Stimulated activated CD4-positive, alpha-beta T cell treated with anti-CD3 and anti-CD28 coated beads, Interleukin-12 subunit alpha, Interleukin-12 subunit beta, amount 100 ng/mL, for 48 hours (primary cell): ENCODE data around the gene FLACC1.
A peak's percentile ranks its signal among the peaks of the same experiment; 100 is the strongest.
"Not testable (repeated sequence)": the region's sequence is repeated elsewhere in the genome, so short reads cannot be mapped to it uniquely, and the experiment has no call there.

Experiments
- DNase-seq, 3 donors: peaks; one replicate each; pipeline ENCODE4 v3.0.0-alpha.2; 2020; ENCODE audit warnings: low read depth in 2 of 3, low spot score in 1 of 3

Gene FLACC1, protein sequence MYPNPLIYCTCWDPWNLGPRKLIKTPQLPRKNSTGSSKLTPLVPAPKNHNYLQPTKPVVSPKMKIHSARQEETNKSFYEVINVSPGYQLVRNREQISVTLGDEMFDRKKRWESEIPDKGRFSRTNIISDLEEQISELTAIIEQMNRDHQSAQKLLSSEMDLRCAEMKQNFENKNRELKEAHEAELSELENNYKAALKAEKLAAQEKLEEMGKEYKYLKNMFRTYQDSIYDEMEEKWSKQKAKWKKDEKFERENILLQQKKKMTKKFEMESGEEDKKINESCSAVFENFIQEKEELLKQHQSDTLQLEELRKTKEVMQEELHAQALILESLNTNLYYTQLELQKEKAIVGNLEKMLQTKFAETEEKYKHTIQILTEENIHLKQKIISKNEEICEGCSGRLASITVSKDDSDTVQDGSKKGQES

DNA sequence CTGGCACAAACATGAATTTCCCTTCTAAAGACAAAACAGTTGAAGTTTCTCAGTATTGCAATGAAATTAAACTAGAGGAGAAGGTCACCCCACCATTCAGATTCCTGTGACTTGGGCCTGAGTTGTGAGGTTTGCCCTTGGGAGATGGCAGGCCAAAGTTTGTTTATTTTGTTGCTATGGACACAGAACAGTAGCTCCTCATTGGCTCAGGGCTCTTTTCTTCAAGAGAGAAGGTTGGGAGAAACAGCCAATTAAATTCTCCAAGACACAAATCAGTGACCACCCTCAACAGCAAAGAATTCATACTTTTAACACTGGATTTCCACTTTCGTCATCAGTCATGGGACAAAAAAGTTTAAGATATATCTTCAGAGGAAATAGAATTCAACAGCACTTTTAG is at the start of gene FLACC1:
Gene FLACC1 (minus strand): TSS at position 125 of the 400 bp plus-strand sequence. CDS start 5,941 bp downstream, outside the sequence.
- DNase-seq: no peak

DNA sequence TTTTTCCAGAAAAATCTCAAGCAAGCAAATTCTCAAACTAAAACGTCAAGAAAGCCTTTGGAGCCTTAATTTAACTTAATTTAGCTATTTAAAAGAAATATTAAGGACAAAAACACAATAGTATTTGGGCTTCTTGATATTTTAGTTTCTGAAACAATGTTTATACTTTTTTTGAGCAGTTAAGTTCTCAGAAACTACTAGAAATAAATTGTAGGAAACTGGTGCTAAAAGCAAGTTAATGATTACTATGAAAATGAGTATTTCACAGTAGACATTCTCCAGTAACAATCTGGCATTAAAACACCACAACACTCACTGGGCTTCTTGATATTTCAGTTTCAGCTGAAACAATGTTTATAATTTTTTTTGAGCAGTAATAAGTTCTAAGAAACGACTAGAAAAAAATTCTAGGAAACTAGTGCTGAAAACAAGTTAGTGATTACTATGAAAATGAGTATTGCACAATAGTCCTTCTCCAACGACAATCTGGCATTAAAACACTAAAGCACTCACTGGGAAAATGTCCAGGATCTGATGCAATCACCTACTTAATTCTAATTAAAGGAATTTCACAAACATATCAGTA is 49.0 kb upstream of the FLACC1 start:
- DNase-seq: no peak

DNA sequence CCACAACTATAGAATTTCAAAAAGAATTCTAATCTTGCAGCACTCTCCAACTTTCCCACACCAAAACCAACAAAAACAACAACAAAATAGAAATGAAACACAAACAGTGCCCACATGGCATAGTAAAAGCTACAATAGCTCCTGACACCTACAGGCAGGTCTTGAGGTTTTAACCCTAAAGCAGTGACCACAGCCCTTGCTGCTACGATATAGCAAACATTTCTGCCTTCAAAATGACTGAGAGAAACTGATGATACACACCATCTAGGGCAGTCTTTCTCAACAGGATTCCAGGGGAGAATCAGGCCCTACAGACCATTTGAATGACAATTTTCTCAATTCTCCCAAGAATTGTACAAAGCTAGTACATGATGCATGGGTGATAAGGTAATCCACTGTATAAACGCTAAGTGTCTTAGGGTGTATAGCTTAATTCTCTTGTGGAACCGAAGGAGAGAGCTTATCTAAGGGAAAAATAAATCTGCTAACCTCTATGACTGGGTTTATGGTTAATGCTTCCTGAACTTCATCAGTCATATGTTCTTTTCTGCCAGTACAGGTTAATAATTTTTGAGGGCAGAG is 47.6 kb upstream of the FLACC1 start:
- DNase-seq: no peak

DNA sequence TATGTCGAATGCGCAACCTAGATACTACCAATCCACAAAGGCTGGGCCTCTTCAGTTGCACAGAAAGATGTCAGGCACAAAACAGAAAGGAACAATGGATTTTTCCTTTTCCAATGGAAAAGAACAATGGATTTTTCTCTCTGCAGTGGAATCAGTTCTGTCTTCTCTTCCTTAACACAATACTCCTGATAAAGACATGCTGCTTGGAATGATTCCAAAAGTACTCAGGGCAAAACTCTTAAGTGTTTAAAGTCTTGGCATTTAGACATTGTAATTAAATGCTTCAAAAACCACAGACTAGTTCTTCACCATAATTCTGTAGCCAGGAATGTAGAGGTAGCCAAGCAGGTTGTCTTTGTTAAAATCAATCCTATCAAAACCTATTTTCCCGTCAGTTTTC is 46.7 kb upstream of the FLACC1 start:
- DNase-seq: no peak

DNA sequence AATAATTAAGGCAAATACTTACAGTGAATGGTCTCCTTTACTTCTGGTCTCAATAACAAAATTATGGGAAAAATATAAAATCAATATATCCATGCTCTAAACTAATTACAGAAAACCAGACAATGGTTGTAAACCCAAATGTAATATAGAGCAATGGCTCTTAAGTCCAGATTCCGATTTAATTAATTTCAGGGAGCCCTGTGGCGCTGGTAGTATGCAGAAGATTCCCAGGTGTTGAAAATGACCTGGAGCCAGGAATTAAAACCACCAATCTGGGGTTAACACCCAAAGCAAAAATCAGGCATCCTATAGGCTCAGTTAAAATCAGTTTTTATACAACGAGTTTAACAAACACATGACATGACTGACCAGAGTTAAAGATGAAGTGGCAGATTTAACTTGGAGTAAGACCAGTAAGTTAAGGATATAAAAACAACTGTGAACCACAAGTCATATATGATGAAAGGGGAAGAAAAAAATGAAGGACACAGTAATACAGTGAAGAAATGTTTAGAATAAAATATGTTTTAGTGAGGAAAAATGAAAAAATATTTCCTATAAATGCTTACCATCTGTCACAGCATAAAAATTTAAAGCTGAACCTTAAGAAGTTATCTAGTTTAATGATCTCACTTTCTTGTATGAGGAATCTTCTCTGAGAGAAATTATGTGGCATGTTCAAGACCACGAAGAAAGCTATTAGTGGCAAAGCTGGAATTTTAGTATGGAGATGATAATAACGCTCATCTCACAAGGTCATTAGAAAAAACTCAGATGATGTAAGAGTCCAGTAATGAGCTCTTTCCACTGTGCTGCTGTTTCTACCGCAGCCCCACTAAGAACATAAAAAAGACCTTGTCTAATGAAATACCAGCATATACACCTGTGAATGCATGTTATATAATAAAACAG is 45.8 kb upstream of the FLACC1 start:
- no peak for DNase-seq

DNA sequence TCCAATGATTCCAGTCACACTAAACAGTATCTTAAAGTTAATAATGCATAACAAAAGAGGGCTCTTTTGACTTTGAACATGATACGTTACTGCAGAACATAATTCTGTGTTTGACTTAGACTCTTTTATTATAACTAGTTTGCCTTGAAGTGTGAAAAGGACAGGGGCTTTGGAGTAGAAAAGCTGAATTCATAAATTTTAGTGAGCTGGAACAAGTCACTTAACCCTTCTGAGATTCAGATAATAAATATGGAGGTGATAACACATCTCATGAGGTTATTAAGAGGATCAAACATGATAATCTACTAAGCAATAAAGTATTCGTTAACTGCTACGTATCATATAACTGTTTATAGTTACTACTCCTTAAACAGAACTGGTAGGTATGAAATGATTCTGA is 44.7 kb upstream of the FLACC1 start:
- DNase-seq: no peak

DNA sequence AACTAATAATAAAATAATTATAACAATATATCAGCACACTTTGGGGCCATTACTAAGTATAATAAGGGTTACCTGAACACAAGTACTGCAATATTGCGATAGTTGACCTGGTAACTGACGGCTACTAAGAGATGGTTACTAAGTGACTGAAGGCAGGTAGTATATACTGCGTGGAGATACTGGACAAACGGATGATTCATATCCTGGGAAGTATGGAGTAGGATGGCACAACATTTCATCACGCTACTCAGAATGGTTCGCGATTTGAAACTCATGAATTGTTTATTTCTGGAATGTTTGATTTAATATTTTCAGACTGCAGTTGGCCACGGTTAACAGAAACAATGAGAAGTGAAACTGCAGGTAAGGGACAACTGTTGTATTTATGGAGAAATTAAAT is 39.5 kb upstream of the FLACC1 start:
- DNase-seq: no peak

DNA sequence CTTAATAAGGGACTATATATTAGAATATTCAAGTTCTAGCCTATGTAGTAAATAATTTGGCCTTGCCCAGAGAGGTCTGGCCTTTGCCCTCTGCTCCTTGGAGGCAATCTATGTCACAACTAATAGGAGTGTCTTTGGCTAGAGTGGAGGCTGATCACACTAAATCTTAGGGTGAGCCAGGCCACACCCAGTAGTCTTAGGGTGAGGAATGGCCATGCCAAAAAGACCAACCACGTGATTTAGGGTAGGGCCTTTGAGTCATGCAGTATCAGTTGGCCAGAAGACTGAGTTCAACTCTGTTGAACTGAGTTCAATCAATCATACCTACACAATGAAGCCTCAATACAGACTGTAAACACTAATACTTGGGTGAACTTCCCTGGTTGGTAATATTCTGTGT is 26.0 kb upstream of the FLACC1 start:
- no peak for DNase-seq

DNA sequence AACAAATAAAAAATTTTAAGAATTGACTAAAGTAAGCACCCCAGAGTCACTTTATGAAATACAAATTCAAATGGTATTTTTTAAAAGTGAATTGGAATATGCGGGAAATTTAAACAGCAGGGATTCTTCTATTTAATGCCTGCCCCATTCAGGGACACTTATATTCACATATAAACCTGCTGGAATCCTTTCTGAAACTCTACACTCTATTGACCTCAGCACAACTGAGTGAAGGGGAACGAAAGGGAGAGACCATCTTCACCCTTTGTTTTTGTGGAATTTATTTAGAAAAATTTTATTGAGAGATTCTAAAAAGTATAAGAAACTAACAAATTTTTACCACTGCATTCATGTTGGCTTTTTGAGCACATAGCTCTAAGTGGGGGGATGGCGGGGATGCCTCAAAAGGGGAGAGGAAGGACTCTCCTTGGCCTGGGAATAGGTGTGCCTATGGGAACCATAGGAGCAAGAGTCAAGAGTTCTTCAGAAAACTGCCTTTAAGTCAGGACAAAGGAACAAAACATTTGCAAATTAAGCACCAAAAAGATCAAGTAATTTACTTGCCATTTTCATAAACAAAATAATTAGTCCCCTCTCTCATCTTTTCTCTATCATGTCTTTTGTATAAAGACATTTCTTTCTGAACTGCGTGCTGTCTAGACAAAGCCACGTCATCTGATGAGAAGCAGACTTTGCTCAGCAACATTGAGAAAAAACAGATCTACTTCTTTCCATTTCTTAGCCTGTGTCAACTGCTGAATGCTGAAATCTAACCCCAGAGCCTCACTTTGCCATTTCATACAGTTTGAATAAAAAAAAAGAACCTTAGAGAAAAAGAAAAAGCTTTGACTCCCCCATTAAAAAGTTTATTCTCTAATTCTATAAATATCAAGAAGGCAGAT is 21.6 kb upstream of the FLACC1 start:
- no peak for DNase-seq

DNA sequence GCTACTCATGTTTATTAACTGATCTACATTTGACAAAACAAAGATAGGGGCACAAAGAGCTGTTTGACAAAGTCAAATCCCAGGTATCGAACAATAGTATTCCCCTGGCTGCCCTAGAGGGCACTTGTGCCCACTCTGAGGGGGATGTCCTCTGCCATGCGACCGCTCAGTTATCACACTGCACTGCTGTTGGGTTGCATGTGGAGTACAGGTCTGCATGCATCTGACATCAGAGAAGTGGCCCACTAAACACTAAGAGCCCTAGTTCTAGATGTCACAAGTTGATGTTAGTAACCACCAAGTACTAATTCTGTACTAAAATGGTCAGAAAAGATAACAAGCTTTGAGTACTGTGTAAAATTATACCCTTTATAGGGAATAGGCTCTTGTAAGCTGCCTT is 20.1 kb upstream of the FLACC1 start:
- DNase-seq: no peak

DNA sequence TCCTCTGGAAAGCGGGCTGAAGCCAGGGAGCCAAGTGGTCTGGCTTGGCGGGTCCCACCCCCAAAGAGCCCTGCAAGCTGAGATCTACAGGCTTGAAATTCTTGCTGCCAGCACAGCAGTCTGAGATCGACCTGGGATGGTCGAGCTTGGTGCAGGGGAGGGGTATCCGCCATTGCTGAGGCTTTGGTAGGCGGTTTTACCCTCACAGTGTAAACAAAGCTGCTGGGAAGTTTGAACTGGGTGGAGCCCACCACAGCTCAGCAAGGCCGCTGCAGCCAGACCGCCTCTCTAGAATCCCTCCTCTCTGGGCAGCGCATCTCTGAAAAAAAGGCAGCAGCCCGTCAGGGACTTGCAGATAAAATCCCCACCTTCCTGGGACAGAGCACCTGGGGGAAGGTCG is 12.6 kb upstream of the FLACC1 start:
- DNase-seq: no peak

DNA sequence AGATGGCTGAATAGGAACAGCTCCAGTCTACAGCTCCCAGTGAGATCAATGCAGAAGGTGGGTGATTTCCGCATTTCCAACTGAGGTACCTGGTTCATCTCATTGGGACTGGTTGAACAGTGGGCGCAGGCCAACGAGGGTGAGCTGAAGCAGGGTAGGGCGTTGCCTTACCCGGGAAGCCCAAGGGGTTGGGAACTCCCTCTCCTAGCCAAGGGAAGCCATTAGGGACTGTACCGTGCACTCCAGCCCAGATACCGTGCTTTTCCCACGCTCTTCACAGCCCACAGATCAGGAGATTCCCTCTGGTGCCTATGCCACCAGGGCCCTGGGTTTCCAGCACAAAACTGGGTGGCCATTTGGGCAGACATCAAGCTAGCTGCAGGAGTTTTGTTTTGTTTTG is 12.2 kb upstream of the FLACC1 start:
- DNase-seq: not testable (repeated sequence)

DNA sequence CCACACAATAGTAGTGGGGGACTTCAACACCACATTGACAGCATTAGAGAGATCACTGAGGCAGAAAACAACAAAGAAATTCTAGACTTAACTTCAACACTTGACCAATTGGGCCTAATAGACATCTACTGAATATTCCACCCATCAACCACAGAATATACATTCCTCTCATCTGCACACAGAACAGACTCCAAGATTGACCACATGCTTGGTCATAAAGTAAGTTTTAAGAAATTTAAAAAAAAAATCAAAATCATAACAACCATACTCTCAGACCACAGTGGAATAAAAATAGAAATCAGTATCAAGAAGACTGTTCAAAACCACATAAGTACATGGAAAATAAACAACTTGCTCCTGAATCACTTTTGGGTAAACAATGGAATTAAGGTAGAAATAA is 9.0 kb upstream of the FLACC1 start:
- no peak for DNase-seq

DNA sequence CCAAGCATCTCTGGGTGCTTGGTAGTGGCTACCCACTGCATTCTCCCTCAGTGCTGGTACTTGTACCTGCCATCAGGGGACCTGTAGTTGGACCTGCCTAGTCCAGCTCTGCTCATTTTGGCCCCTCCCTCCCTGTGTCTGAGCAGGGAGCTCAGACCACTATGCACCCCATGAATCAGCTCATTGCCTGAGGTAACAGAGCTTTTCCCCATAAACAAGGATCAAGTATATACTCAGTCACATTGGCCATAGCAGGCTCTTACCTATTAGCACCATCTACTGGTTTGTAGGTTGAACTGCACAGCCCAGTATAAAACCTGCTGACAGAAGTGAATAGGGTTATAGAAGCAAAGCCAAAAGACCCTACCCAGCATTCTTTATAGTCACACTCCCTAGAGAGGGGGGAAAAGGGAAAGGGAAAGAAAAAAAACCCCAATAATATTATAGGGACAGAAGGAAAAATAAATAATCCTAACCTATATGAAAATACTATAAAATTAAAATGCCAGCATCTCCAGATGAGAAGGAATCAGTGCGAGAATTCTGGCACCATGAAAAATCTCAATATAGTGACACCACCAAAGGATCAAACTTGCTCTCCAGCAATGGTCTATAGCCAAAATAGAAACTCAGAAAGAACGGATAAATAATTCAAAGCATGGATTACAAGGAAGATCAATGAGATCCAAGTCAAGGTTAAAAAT is 6.9 kb upstream of the FLACC1 start:
- DNase-seq: peak in 1 of 3 donors; percentile 53

DNA sequence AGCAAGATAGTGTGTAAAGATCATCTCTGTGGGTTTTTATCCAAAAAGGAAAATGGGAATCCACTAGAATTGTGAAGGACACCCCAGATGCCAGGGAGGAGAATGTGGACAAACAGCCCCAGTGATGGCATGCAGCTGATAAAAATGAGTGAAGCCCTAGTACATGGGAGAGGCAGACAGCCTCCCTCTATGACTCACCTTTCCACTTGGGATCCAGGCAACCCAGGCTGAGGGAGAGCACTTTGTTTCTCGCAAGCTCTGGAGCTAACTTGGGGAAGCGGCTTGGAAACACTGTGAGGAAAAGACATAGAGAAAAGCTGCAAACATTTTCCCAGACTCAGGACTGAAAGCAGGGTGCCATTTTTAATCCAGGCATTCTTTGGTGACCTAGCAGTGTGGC is 5.3 kb upstream of the FLACC1 start:
- DNase-seq: no peak

DNA sequence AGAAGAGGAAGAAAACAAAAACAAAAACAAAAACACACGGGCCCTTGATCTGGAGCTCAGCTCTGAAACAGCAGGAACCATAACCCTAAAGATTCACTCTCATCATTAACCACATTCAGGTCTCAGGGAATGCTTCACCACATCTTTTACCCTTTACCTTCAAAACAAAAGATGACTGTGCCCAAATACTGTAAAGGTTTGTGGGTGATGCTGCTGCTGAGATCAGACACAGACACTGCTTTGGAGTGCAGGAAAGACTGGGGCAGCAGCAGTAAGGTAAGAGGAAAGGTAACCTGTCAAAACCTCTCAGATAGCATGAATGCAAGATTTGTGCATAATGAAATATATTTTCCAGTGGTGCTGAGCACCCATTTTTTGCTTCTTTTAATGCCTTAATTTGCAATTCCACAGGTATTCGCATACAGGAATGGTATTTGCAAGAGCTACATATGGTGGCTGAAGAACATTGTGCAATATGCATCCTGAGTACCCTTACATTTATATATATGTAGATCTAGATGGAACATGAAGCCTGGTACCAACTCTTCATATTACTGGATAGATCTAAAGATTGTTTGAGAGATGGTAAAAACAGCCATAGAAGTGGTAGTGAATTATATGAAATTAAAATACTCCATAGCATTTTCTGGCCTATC is 4.1 kb upstream of the FLACC1 start:
- DNase-seq: no peak

DNA sequence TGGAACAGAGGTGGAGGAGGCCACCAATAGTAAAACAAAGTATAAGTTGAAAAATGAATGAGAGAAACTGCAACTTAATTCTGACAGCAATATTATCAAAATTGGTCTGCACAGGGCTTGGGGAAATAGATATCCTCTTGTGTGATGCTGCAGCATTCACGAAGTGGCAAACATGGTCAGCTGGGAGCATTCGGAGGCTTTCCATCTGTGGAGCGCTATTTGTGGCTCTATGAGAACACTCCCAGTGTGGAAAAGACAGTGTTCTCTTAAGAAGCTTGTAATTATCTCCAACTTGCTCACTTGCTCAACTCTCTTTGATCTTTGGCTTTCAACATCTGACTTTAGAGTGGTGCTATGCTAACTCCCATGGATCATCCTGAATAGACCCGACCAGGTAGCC is 3.1 kb upstream of the FLACC1 start:
- DNase-seq: no peak

DNA sequence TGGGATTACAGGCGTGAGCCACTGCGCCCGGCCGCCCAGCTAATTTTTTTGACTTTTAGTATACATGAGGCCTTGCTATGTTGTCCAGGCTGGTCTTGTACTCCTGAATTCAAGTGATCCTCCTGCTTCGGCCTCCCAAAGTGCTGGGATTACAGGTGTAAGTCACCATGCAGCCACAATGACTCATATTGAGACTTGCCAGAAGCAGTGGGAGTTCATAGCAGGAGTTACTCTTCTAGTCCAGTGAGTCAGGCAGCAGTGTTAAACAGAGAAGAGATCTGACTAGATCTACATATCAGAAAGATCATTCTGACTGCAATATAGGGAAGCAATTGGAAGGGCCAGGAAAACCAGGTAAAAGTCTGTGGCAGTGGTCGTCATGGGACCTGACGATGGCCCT is 1.5 kb upstream of the FLACC1 start:
- peak; percentile 26 to 39 (median 27) for DNase-seq

DNA sequence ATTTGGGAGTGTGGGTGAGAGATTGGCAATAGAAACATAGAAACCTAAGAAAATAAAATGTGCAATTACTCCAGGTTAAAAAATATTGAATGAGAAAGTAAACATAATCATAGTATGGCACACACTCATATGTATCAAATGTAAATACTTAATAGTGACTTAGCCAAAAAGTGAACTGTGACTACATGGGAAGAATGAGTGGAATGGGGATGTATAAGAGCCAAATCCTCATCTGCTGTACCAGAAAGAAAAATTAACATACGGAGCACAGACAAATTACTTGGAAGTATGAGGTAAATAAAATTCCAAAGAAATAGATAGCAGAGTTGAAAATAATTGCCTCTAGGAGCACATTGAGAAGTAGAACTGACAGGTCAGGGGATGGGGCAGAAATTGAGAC is 4.0 kb downstream of the FLACC1 start:
- no peak for DNase-seq
